Measurements from ENCODE around the gene C16orf74.
A peak's percentile ranks its signal among the peaks of the same experiment; 100 is the strongest.

Gene C16orf74

DNA sequence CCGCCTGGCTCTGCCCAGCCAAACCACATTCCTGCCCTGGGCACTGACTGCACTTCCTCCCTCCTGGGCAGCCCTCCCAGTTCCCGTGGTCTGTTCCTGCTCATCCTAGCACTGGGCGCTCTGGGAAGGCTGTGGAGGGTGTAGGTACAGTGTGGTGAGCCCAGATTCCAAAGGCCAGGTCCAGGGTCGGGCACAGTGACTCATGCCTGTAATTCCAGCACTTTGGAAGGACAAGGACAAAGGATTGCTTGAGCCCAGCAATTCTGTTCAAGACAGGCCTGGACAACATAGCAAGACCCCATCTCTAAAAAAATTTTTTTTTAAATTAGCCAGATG, 30.6 kb downstream of the C16orf74 start:
- DNase-seq (ENCODE audit: insufficient read length, low spot score): peak; percentile 39
- FAIRE-seq: no peak

GRCh38 chr16:85719605-85720301, 31.1 kb downstream of the C16orf74 start:
- no peak for DNase-seq (ENCODE audit: insufficient read length, low spot score)
- no peak for FAIRE-seq

- FAIRE-seq (no peak), DNase-seq (ENCODE audit: insufficient read length, low spot score) (no peak)
Observed at GRCh38 chr16:85718682-85719081, 32.2 kb downstream of the C16orf74 start.

GRCh38 chr16:85718153-85718477, 32.8 kb downstream of the C16orf74 start:
- FAIRE-seq (no peak), DNase-seq (ENCODE audit: insufficient read length, low spot score) (no peak)

- FAIRE-seq (peak; percentile 57), DNase-seq (ENCODE audit: insufficient read length, low spot score) (peak; percentile 77)
Observed at GRCh38 chr16:85717393-85718152, 33.3 kb downstream of the C16orf74 start.

DNA sequence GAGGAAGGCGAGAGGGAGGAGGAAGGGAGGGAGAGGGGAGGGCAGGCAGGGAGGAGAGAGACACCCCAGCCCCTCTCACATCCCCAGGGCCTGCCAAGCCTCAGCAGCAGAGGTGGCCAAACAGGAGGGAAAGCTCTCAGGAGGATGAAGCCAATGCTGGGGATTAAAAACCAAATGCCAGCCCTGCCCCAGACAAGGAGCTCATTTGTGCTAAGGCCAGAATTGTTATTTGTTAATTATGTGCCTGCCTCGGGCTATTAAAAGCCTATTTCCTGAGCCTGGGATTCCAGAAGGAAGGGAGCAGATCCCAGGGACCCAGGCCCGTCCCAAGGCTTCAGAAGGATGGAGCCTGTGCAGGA, 34.2 kb downstream of the C16orf74 start:
- FAIRE-seq: no peak
- DNase-seq (ENCODE audit: insufficient read length, low spot score): no peak

- FAIRE-seq: no peak
- DNase-seq (ENCODE audit: insufficient read length, low spot score): no peak
Observed at GRCh38 chr16:85716022-85716679, 34.7 kb downstream of the C16orf74 start.

DNA sequence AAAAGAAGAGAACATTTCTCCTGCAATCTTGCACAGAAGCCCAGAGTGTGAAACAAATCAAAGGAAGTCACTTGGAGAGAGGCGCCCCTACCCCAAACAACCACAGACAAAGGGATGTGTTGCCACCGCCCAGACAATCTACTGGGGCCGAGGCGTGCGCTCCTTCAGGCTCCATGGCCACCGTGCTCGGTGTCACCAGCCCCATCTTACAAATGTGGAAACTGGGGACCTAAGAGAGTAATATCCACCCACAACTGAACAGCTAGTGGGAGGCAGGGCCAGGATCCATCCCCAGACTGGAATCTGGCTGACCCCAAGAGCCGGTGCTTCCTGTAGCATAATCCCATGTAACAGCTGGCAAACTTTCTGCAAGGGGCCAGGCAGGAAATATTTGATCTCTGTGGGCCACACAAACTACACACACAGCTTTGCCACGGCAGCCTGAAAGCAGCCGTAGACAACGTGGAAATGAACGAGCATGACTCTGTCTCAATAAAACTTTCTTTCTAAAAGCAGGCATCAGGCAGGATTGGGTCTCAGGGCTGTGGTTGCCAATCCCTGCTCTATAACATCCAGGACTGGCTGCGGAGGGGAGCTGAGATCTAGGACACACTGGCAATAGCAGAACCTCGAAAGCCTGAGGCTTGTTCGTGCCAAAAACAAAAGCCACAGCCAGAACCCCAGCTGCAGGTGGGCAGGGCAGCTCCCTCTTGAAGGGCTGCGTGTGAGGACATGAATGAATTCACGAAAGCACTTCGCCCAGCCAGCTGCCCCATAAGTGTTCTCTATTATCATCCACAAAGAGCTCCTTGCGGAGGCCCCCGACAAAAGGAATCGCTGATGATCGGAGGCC, 35.5 kb downstream of the C16orf74 start:
- FAIRE-seq: no peak
- DNase-seq (ENCODE audit: insufficient read length, low spot score): no peak

DNA sequence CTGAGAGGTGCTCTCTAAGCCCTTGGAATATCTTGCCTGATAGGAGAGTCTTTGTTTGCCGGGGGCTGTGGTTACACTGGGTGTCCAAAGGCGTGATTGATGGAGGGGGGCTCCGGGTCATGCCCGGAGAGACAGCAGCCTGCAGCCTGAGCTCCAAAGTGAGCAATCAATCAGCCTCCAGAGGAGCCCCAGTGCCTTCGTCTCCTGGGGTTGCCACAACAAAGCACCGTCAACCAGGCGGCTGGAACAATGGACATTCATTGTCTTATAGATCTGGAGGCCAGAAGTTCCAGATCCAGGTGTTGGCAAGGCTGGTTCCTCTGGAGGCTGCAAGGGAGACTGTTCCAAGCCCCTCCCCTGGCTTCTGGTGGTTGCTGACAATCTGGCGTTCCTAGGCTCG, 38.1 kb downstream of the C16orf74 start:
- FAIRE-seq (no peak), DNase-seq (ENCODE audit: insufficient read length, low spot score) (no peak)

- FAIRE-seq: peak; percentile 28
- DNase-seq (ENCODE audit: insufficient read length, low spot score): no peak
Observed at GRCh38 chr16:85711982-85712587, 38.8 kb downstream of the C16orf74 start.

DNA sequence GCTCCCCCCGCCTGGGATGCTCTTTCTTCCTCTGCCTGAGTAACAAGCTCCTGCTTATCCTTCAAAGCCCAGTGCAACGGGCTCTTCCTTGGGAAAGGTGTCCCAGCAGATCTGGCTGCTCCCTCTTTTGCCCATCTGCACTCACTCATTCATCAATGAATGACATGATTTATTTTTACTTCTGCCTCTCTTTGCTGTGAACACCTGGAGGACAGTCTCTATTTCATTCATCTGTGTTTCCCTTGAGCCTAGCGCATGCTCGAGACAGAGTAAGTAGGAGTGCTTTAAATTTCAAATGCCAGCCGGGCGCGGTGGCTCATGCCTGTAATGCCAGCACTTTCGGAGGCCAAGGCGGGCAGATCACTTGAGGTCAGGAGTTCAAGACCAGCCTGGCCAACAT, 40.2 kb downstream of the C16orf74 start:
- no peak for DNase-seq (ENCODE audit: insufficient read length, low spot score)
- no peak for FAIRE-seq

GRCh38 chr16:85709766-85710585, 40.9 kb downstream of the C16orf74 start:
- FAIRE-seq (peak; percentile 46), DNase-seq (ENCODE audit: insufficient read length, low spot score) (no peak)

- FAIRE-seq (no peak), DNase-seq (ENCODE audit: insufficient read length, low spot score) (no peak)
Observed at GRCh38 chr16:85708338-85708737, 42.6 kb downstream of the C16orf74 start.

DNA sequence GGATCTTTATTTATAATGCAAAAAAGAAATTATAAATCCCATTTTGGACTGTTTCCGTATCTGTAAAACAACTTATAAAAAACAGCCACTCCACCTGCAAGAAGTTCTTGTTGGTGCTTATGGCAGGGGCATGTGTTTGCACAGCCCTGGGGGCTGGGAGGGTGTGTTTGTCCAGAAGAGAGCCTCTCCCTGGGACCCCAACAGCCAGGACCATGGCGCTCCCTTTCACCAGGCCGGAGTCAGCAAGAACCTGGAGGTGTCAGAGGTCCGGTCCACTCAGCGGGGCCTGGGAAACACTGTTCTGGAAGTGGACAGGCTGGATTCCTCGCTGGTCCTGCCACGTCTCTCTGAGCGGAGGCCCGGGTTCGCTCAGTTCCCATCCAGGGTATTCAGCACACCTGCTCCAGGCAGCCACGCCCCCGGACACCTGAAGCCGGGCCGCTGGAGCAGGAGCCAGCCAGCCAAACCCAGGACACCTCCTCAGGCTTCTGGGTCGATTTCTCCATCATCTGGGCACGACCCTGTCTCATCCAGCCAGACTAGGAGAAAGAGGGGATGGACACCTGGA, 43.3 kb downstream of the C16orf74 start:
- FAIRE-seq: no peak

GRCh38 chr16:85706449-85707034, 44.4 kb downstream of the C16orf74 start:
- DNase-seq (ENCODE audit: insufficient read length, low spot score) (no peak), FAIRE-seq (peak; percentile 95)

More for the DNA sequence above, 43.3 kb downstream of the C16orf74 start:
- DNase-seq (ENCODE audit: insufficient read length, low spot score): no peak

DNA sequence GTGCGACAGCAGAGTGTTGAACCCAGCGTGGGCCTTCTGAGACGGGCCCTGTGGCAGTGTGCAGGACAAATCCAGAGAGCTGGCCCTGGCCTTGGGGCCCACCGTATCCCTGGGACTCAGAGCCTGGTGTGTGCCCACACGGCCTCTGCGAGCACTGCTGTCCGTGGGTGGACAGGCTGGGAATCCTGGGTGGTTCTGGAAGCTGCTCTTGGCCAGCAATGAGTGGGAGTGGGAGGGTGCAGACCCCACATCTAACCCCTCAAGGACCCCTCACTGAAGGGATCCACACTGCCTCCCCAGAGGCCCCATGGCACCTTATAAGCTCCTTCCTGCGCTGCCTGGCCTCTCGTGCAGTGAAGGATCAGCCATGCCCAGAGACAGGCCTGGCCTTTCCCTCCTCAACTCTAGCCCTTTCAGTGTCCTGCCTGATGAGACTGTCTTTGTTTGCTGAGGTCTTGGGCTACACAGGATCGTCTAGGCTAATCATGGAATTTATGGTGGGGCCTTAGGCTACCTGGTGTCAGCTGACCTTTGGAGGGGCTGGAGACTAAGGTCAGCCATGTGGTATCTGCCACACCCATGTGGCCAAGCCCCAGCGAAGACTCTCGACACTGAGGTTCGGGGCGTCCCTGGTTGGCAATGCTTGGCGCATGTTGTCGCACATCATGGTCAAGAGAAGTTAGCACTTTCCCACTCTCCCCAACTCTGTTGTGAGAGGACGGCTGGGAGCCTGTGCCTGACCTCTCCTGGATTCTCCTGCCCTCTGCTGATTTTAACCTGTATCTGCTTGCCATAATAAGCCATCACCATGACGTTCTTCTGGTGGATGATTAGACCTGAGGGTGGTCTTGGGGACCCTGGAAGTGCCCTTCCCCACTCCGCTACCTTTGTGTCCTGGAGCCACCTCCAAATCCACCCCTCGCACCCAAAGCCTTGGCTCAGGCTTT, 45.7 kb downstream of the C16orf74 start:
- DNase-seq (ENCODE audit: insufficient read length, low spot score) (no peak), FAIRE-seq (no peak)

- DNase-seq (ENCODE audit: insufficient read length, low spot score) (no peak), FAIRE-seq (peak; percentile 38)
Observed at GRCh38 chr16:85704011-85704410, 46.9 kb downstream of the C16orf74 start.

DNA sequence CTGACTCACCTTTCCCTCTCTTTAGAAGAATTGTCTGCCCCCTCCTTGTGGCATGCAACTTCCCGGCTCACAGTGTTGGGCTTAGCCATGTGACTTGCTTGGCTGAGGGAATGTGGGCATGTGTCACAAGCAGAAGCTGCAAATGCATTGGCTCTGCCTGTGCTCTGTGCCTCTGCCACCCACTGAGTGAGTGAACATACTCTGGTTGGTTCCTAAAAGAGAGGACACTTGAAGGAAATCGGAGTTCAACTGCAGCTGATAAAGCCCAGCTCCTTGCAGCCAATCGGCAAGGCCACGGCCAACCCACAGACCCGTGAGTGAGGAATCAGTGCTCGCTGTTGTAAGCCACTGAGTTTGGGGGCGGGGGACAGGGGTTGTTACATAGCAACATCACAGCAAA, 51.3 kb downstream of the C16orf74 start:
- DNase-seq (ENCODE audit: insufficient read length, low spot score) (no peak), FAIRE-seq (no peak)
